H4 (cell line): Measurements from ENCODE around the gene PSME3IP1. TPM values are rescaled to one million over a fixed set of nuclear protein-coding genes. Genes with fewer than 3 reads are reported as not detected.
A peak's percentile ranks its signal among the peaks of the same experiment; 100 is the strongest.
"Not testable (repeated sequence)": the region's sequence is repeated elsewhere in the genome, so short reads cannot be mapped to it uniquely, and the experiment has no call there.

Source experiments
- DNase-seq: peaks from one replicate; pipeline ENCODE4 v3.0.0-alpha.2; 2015; ENCODE audit warnings: low spot score
- total RNA-seq: library from RNA; depleted of rRNA; stranded (reverse); fragments of >200 nt; shearing (Covaris generic); gene quantifications from 2 replicates; pipeline ENCODE4 v1.2.3, GENCODE V29; 2014

The PSME3IP1 gene
- total RNA-seq, 1 experiment from 2014 or later: 104 TPM

GRCh38 chr16:57200321-57200720, 14.5 kb upstream of the PSME3IP1 start:
- DNase-seq: not testable (repeated sequence)

- DNase-seq: no peak
Measured at GRCh38 chr16:57196753-57197152, 10.9 kb upstream of the PSME3IP1 start.

GRCh38 chr16:57196286-57196685, 10.4 kb upstream of the PSME3IP1 start:
- DNase-seq: no peak

DNA sequence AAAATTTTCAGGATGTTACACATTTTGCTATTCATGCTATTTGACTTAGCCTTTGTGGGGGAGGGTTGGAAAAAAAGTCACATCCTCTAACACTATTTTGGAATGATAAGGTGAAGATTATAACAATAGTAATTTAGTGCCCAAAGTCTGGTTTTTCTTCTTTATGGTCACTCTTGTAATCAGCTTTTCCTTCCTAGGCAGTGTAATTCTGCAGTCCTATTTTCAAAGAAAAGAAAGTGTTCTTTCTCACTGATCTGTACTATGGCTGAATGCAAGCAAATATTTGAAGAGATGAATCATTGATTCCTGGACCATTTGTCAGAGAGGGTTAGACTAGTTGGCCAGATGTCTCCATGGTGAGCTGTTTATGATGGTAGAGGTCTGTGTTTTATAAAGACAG, 8.7 kb upstream of the PSME3IP1 start:
- DNase-seq: no peak

GRCh38 chr16:57192720-57193486, 7.1 kb upstream of the PSME3IP1 start:
- no peak for DNase-seq

DNA sequence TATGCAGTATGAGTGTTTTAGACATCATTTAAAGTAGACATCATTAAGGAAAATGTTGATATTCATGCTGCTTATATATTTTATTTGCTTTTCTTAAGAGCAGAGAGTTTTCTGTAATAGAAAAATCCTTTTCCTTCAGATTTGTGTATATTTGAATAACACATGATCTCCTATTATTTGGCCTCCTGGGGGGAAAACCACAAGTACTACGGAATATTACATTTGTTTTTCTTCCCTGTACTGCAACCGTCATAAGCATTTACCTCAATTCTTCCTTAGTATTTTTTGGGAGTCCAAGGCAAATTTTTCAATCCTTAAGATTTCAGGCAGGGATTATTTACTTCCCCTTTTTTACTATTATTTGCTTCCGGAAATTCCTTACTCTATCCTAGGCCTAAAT, 6.3 kb upstream of the PSME3IP1 start:
- DNase-seq: no peak

DNA sequence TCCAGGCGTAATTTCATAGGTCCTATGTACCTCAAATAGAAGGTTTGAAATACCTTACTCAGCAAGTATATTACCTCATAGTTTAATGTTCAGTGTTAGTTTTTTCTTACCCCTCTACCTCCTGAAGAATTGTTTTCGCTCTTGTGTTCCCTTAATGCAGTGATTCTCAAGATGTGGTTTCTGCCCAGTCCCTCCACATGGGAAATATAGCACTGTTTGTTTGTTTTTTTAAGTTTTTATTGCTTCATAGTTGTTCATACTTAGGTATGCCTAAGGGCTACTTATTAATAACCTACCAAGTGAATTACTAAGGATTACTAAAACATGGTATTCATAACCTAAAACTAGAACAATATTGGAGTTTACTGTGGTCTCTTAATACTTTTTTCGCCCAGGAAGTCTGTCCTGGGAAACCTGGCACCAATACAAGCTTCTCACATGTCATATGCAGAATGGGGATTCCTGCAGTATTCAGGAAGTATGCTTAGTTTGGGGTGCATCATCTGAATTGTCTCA, 5.3 kb upstream of the PSME3IP1 start:
- peak; percentile 32 for DNase-seq

DNA sequence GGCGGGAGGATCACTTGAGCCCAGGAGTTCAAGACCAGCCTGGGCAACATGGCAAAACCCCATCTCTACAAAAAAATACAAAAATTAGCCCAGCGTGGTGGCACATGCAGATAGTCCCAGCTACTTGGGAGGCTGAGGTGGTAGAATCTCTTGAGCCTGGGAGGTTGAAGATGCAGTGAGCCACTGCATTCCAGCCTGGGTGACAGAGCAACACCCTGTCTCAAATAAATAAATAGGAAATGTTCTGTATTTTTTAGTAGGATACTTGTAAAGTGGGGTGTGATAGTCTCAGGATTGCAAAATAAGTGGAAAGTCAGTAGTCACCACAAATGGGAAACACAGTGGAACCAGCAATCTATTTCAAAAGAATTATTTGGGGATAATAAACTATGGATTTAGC, 4.3 kb upstream of the PSME3IP1 start:
- DNase-seq: no peak

GRCh38 chr16:57189527-57189926, 3.7 kb upstream of the PSME3IP1 start:
- not testable (repeated sequence) for DNase-seq

GRCh38 chr16:57188711-57189002, 2.8 kb upstream of the PSME3IP1 start:
- no peak for DNase-seq

DNA sequence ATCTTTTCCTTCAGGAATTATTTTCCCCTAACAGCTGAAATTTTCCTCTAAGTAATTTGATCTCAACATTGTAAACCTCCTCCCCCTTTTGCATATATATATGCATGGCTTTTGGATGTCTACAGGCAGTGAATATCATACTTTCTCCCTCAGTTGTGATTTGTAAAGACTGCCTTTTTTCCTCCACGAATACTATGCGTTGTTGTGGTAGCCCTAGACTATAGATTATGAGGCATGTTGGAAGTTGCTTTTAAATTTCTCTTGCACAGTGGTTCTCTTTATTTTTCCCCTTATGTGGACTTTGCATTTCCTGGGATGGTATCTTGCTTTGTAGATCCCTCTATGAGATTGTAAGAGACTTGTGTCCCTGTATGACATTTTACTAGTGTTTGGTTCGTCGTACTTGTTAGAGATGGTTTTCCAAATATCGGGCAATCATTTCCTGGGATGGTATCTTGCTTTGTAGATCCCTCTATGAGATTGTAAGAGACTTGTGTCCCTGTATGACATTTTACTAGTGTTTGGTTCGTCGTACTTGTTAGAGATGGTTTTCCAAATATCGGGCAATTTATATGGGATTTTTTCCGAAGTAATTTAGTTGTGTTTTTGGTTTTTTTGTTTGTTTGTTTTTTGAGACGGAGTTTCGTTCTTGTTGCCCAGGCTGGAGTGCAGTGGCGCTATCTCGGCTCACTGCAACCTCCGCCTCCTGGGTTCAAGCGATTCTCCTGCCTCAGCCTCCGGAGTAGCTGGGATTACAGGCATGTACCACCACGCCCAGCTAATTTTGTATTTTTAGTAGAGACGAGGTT, 2.3 kb upstream of the PSME3IP1 start:
- not testable (repeated sequence) for DNase-seq

GRCh38 chr16:57186872-57187854, 1.3 kb upstream of the PSME3IP1 start:
- no peak for DNase-seq

- peak; percentile 44 for DNase-seq
Measured at GRCh38 chr16:57185446-57185944, 344 bp downstream of the PSME3IP1 start.

- no peak for DNase-seq
Measured at GRCh38 chr16:57184887-57185445, 873 bp downstream of the PSME3IP1 start.

- DNase-seq: no peak
Measured at GRCh38 chr16:57184113-57184512, 1.7 kb downstream of the PSME3IP1 start.

DNA sequence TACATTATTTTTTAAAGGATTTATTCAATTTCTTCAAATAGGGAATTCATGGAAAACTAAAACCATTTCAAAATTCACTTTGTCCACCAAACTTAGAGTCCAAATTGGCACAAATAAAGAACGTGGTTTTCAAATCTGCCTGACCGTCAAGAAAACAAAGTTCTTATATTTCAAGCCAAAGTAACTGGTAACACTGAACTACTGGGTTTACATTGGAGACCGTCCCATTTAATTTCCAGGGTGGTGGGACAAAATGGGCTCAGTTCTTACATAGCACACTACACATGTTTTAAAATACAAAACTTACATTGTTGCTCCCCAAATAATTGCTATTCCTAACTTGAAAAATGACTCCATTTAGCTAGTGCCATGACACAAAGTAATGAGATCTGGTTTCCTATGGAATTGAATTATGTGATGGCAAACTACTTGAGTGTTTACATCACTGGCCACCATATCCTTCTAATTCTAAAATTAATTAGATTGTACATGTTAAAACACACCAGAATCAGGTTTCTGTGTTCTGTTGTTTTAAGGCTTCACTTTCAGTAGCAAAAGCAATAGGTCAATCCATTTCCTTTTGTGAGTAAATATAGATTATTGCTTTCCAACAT, 6.5 kb downstream of the PSME3IP1 start:
- DNase-seq: no peak

GRCh38 chr16:57178793-57179212, 7.0 kb downstream of the PSME3IP1 start:
- no peak for DNase-seq

- DNase-seq: no peak
Measured at GRCh38 chr16:57178196-57178595, 7.6 kb downstream of the PSME3IP1 start.

GRCh38 chr16:57175896-57176295, 9.9 kb downstream of the PSME3IP1 start:
- no peak for DNase-seq

DNA sequence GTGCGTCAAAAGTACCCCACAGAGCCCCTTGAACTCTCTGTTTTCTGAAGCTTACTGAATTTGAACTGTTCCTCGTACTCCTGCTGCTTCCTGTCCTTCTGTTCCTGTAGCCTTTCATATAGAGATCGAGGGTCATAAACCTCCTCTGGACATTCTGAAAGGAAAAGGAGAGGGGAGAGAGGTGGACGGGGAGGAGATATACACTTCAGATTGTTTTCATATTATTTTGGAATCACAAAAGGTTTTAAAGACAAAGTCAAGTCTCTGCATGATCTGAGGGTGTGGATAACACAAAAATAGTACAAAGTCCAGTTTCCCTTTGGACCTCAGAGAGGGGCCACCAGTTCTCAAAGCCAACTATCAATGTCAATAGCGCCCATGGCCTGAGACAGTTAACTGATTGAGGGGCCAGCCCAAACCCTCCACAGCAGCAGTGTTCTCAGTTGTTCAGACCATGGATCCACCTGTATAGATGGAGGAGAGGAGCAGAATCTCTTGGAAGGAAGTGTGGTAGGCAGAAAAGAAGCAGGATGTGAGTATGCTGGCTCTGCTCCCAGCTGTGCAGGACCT, 13.0 kb downstream of the PSME3IP1 start:
- DNase-seq: no peak
